ENCODE measurements around the gene RELT. TPM values are rescaled to one million over a fixed set of nuclear protein-coding genes. Genes with fewer than 3 reads are reported as not detected.

RELT gene
- total RNA-seq, 5 donors from 2014 or later (not counting 1 experiment from before 2014, with no cell fraction given), result 15.6 to 113 (median 19.9) TPM

DNA sequence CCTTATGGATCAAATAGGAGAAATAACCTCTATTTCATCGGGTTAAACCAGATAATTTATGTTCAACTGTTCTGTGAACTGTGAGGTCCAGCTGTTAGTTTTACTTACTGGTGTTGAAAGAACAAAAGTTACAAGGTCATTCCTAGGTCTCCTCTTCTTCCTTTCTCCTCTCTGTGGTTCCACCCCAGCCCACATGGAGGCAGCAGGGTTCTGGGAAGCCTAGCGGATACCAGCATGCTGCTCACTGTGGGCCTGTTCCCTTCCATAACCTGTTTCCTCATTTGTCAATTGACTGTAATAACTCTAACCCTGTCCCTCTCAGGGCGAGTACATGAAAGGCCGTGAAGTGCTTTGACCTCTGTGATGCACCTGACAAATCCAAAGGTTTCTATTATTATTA lies 27.8 kb downstream of the RELT start:
- Histone ChIP-seq H3K27ac (ENCODE audit: low read length) (no peak overlapping the region), H3K4me1 (ENCODE audit: control insufficient read depth in 1 of 2, extremely low read depth in 1 of 2, insufficient read depth in 2 of 2, low read length in 2 of 2) (no peaks in the 10 kb centered on the region), H3K27me3 (replicated peaks in 1 of 2; ENCODE audit: control insufficient read depth in 2 of 2, extremely low read depth in 1 of 2, insufficient read depth in 2 of 2, low read length in 1 of 2) (no peaks in the 10 kb centered on the region), H3K4me3 (ENCODE audit: control insufficient read depth in 1 of 2, extremely low read depth in 1 of 2, low read length in 1 of 2) (no peak overlapping the region), H3K36me3 (ENCODE audit: control insufficient read depth in 2 of 2, extremely low read depth in 1 of 2, insufficient read depth in 1 of 2, low read length in 1 of 2) (peaks cover 15 to 31% of the 10 kb centered on the region in 2 donors), H3K9me3 (no peaks in the 10 kb centered on the region)
- Mint-ChIP-seq H3K9me3 (no peaks in the 10 kb centered on the region), H3K4me1 (peaks cover 0 to 5% (median 0%) of the 10 kb centered on the region in 3 donors), H3K36me3 (peaks cover 15% of the 10 kb centered on the region), H3K27me3 (no peaks in the 10 kb centered on the region), H3K27ac (no peak overlapping the region), H3K4me3 (no peak overlapping the region)
- ATAC-seq (replicated peaks in 1 of 4) (no peak), DNase-seq (no peak)
- no CpG with 5 or more reads among the region's 4 CpGs for WGBS (ENCODE audit: insufficient coverage)
- CTCF ChIA-PET, result interaction anchor here in 1 of 2 donors (0.6 to 0.7 kb wide), 2 partner anchors 53 to 480 kb away, joined by 3 to 5 read pairs; no protein-coding TSS in a partner anchor
- POLR2A ChIA-PET, result no interaction called here

DNA sequence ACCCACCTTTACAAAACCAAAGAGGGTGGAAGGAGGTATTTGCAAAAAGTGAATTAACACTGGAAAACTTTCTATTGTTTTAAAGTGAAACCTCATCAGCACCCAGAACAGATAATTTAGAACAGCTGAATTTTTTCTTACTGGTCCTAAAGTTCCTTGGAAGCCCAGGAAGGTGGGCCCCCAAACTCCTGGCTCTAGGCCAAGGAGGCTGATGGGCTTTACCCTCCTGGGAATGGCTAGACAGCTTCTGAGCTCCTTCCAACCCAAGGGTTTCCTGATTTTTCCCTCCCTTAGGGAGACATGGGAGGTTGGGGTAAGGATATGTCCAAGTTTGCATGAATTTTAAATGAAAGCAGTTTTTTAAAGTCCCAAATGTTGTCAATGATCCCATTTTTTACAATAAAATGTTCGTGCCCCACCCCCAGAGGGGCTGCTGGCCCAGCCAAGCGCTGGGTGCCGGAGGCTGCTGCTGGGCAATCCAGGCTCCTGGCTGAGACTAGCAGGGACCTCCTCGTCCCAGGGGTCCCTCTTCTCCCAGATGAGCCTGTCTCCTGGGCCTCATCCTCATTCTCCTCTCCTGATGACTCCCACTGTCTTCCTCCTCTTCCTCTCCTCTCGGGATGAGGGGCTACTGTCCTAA lies 28.4 kb downstream of the RELT start:
- Mint-ChIP-seq H3K4me3 (no peak overlapping the region), H3K36me3 (peaks cover 20% of the 10 kb centered on the region), H3K27me3 (no peaks in the 10 kb centered on the region), H3K27ac (peak overlapping the region; percentile 12 to 49), H3K4me1 (no peaks in the 10 kb centered on the region), H3K9me3 (no peaks in the 10 kb centered on the region)
- ChIA-PET POLR2A (no interaction called here), CTCF (interaction anchor here in 1 of 2 donors (0.7 kb wide), 1 partner anchor 53 kb away, joined by 3 read pairs; no protein-coding TSS in a partner anchor)
- no peaks in the 10 kb centered on the region for H3K4me1 ChIP-seq (ENCODE audit: control insufficient read depth in 1 of 2, extremely low read depth in 1 of 2, insufficient read depth in 2 of 2, low read length in 2 of 2)
- no peaks in the 10 kb centered on the region for H3K27me3 ChIP-seq (replicated peaks in 1 of 2; ENCODE audit: control insufficient read depth in 2 of 2, extremely low read depth in 1 of 2, insufficient read depth in 2 of 2, low read length in 1 of 2)
- no peak for DNase-seq
- no peak overlapping the region for H3K4me3 ChIP-seq (ENCODE audit: control insufficient read depth in 1 of 2, extremely low read depth in 1 of 2, low read length in 1 of 2)
- peaks cover 15 to 37% of the 10 kb centered on the region in 2 donors for H3K36me3 ChIP-seq (ENCODE audit: control insufficient read depth in 2 of 2, extremely low read depth in 1 of 2, insufficient read depth in 1 of 2, low read length in 1 of 2)
- H3K9me3 ChIP-seq, result no peaks in the 10 kb centered on the region
- no peak for ATAC-seq (replicated peaks in 1 of 4)
- 93% methylated on average over 3 of the region's 5 CpGs for WGBS (ENCODE audit: insufficient coverage)
- no peak overlapping the region for H3K27ac ChIP-seq (ENCODE audit: low read length)

DNA sequence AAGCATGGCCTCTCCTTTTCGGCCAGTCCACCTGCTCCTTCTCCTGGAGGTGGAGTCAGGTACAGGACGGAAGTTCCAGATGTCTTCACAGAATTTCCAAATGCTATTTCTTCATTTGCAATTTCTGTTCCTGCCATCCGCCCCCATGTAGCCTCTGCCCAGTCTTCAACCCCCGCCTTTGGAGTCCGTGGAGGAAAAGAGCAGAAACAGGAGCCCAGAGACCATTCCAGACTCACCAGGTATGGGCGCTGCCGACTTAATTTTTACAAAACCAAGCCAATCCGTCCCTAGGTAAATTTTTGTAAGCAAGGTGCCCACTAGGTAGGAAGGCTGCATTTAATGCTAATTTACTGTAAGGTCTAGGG lies 28.9 kb downstream of the RELT start:
- ChIA-PET CTCF (no interaction called here), POLR2A (no interaction called here)
- H3K27me3 Mint-ChIP-seq, result no peaks in the 10 kb centered on the region
- 98% methylated on average over 5 of the region's 8 CpGs for WGBS (ENCODE audit: insufficient coverage)
- no peak overlapping the region for H3K4me3 Mint-ChIP-seq
- Histone ChIP-seq H3K4me1 (ENCODE audit: control insufficient read depth in 1 of 2, extremely low read depth in 1 of 2, insufficient read depth in 2 of 2, low read length in 2 of 2) (no peaks in the 10 kb centered on the region), H3K36me3 (ENCODE audit: control insufficient read depth in 2 of 2, extremely low read depth in 1 of 2, insufficient read depth in 1 of 2, low read length in 1 of 2) (peaks cover 15 to 38% of the 10 kb centered on the region in 2 donors), H3K27me3 (replicated peaks in 1 of 2; ENCODE audit: control insufficient read depth in 2 of 2, extremely low read depth in 1 of 2, insufficient read depth in 2 of 2, low read length in 1 of 2) (no peaks in the 10 kb centered on the region), H3K4me3 (ENCODE audit: control insufficient read depth in 1 of 2, extremely low read depth in 1 of 2, low read length in 1 of 2) (no peak overlapping the region), H3K27ac (ENCODE audit: low read length) (no peak overlapping the region), H3K9me3 (no peaks in the 10 kb centered on the region)
- no peaks in the 10 kb centered on the region for H3K4me1 Mint-ChIP-seq
- ATAC-seq (replicated peaks in 1 of 4), result no peak
- no peaks in the 10 kb centered on the region for H3K9me3 Mint-ChIP-seq
- H3K36me3 Mint-ChIP-seq, result peaks cover 20% of the 10 kb centered on the region
- DNase-seq, result no peak
- peak overlapping the region; percentile 12 to 49 for H3K27ac Mint-ChIP-seq

DNA sequence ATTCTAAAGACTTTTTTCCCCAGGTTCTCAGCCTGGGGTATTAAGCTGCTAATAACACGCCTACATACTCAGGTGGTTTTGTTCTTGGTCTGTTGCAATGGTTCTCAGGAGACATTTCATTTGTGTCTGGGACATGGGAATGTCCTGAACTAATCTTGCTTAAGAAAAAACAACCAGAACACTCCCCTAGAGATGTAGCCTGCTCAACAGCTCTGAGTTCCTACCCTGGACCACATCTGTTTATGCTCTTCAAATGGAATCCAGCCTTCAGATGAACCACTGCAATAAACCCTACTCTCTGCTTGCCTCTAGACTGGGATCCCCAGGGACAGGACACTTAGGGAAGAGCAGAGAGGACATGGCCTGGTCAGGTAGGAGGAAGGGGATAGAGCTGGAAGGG lies 29.9 kb downstream of the RELT start:
- Mint-ChIP-seq H3K4me3 (no peak overlapping the region), H3K27ac (no peak overlapping the region), H3K4me1 (no peaks in the 10 kb centered on the region), H3K9me3 (no peaks in the 10 kb centered on the region), H3K36me3 (peaks cover 24% of the 10 kb centered on the region), H3K27me3 (no peaks in the 10 kb centered on the region)
- Histone ChIP-seq H3K4me3 (ENCODE audit: control insufficient read depth in 1 of 2, extremely low read depth in 1 of 2, low read length in 1 of 2) (no peak overlapping the region), H3K27ac (ENCODE audit: low read length) (no peak overlapping the region), H3K9me3 (no peaks in the 10 kb centered on the region), H3K27me3 (replicated peaks in 1 of 2; ENCODE audit: control insufficient read depth in 2 of 2, extremely low read depth in 1 of 2, insufficient read depth in 2 of 2, low read length in 1 of 2) (no peaks in the 10 kb centered on the region), H3K36me3 (ENCODE audit: control insufficient read depth in 2 of 2, extremely low read depth in 1 of 2, insufficient read depth in 1 of 2, low read length in 1 of 2) (peaks cover 15 to 44% of the 10 kb centered on the region in 2 donors), H3K4me1 (ENCODE audit: control insufficient read depth in 1 of 2, extremely low read depth in 1 of 2, insufficient read depth in 2 of 2, low read length in 2 of 2) (no peaks in the 10 kb centered on the region)
- DNase-seq (no peak), ATAC-seq (replicated peaks in 1 of 4) (no peak)
- no CpG with 5 or more reads among the region's 1 CpG for WGBS (ENCODE audit: insufficient coverage)
- ChIA-PET POLR2A (interaction anchor here in 1 of 2 donors (0.6 kb wide), 1 partner anchor 286 kb away, joined by 4 read pairs; no protein-coding TSS in a partner anchor), CTCF (interaction anchor here (0.6 to 0.7 kb wide), 4 partner anchors 27 to 279 kb away, joined by 3 to 9 read pairs (median 3); no protein-coding TSS in a partner anchor)

DNA sequence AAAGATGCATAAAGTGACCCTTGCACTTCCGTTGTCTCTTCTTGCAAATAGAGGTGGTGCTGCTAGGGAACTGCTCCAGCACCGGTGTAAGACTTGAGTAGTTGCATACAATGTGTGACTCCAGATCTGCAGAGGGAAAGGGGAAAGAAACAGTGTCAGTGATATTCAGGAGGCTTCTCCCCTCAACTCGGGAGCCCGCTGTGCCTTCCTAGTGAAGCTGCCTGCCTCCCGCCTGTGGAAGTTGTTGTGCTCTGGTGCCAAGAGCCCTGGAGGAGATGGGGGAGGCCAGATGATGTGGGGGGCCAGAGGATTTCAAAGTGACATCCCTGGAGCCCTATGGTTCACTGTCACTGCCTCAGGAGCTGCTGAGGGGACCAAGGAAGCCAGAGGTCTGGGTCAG lies 30.4 kb downstream of the RELT start:
- no peaks in the 10 kb centered on the region for H3K9me3 Mint-ChIP-seq
- CTCF ChIA-PET, result interaction anchor here (0.6 to 1.4 kb wide), 4 partner anchors 27 to 279 kb away, joined by 3 to 9 read pairs (median 4); no protein-coding TSS in a partner anchor
- no peaks in the 10 kb centered on the region for H3K27me3 Mint-ChIP-seq
- H3K36me3 Mint-ChIP-seq, result peaks cover 24% of the 10 kb centered on the region
- POLR2A ChIA-PET, result interaction anchor here in 1 of 2 donors (0.6 kb wide), 1 partner anchor 286 kb away, joined by 4 read pairs; no protein-coding TSS in a partner anchor
- Histone ChIP-seq H3K27me3 (replicated peaks in 1 of 2; ENCODE audit: control insufficient read depth in 2 of 2, extremely low read depth in 1 of 2, insufficient read depth in 2 of 2, low read length in 1 of 2) (no peaks in the 10 kb centered on the region), H3K9me3 (no peaks in the 10 kb centered on the region), H3K27ac (ENCODE audit: low read length) (no peak overlapping the region), H3K36me3 (ENCODE audit: control insufficient read depth in 2 of 2, extremely low read depth in 1 of 2, insufficient read depth in 1 of 2, low read length in 1 of 2) (peaks cover 15 to 44% of the 10 kb centered on the region in 2 donors), H3K4me1 (ENCODE audit: control insufficient read depth in 1 of 2, extremely low read depth in 1 of 2, insufficient read depth in 2 of 2, low read length in 2 of 2) (no peaks in the 10 kb centered on the region), H3K4me3 (ENCODE audit: control insufficient read depth in 1 of 2, extremely low read depth in 1 of 2, low read length in 1 of 2) (no peak overlapping the region)
- no peaks in the 10 kb centered on the region for H3K4me1 Mint-ChIP-seq
- H3K27ac Mint-ChIP-seq, result no peak overlapping the region
- WGBS (ENCODE audit: insufficient coverage), result 100% methylated on average over 5 of the region's 5 CpGs
- no peak for ATAC-seq (replicated peaks in 1 of 4)
- no peak for DNase-seq
- no peak overlapping the region for H3K4me3 Mint-ChIP-seq

DNA sequence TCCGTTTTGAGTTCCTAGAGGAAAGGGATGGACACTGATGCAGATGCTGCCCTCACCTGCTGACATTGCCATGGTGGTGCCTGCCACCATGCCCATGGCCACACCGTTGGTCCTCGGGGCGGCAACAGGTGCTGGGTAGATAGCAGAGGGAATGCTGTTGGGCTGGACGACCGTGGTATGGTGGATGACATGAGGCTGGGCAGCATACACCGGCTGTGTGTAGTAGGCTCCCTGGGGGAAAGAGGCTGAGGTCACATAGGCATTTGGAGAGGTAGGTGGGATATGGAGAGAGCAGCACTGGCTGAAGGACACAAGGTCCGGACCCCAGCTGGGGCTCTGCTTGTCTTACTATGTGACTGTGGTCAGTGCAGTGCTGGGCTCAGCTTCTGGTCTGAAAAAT lies 33.2 kb downstream of the RELT start:
- peaks cover 0 to 2% (median 0%) of the 10 kb centered on the region in 3 donors for H3K4me1 Mint-ChIP-seq
- H3K4me3 Mint-ChIP-seq, result no peak overlapping the region
- Histone ChIP-seq H3K27ac (ENCODE audit: low read length) (no peak overlapping the region), H3K9me3 (no peaks in the 10 kb centered on the region), H3K4me1 (ENCODE audit: control insufficient read depth in 1 of 2, extremely low read depth in 1 of 2, insufficient read depth in 2 of 2, low read length in 2 of 2) (no peaks in the 10 kb centered on the region), H3K27me3 (replicated peaks in 1 of 2; ENCODE audit: control insufficient read depth in 2 of 2, extremely low read depth in 1 of 2, insufficient read depth in 2 of 2, low read length in 1 of 2) (no peaks in the 10 kb centered on the region), H3K4me3 (ENCODE audit: control insufficient read depth in 1 of 2, extremely low read depth in 1 of 2, low read length in 1 of 2) (no peak overlapping the region), H3K36me3 (ENCODE audit: control insufficient read depth in 2 of 2, extremely low read depth in 1 of 2, insufficient read depth in 1 of 2, low read length in 1 of 2) (peaks cover 15 to 43% of the 10 kb centered on the region in 2 donors)
- no peaks in the 10 kb centered on the region for H3K9me3 Mint-ChIP-seq
- ATAC-seq (replicated peaks in 1 of 4), result no peak
- CTCF ChIA-PET, result no interaction called here
- no peak for DNase-seq
- H3K27ac Mint-ChIP-seq, result no peak overlapping the region
- 95% methylated on average over 8 of the region's 8 CpGs for WGBS (ENCODE audit: insufficient coverage)
- no peaks in the 10 kb centered on the region for H3K27me3 Mint-ChIP-seq
- H3K36me3 Mint-ChIP-seq, result peaks cover 30% of the 10 kb centered on the region
- POLR2A ChIA-PET, result no interaction called here

Data from T-cell (primary cell).